Ovary (tissue), 9 donors: ENCODE results near the gene PBRM1. TPM values are rescaled to one million over a fixed set of nuclear protein-coding genes. Genes with fewer than 3 reads are reported as not detected.

Source experiments
- DNase-seq, 5 donors: peaks; one replicate each; pipeline ENCODE4 v3.0.0-alpha.2; 2019 to 2020
- H3K27ac ChIP-seq, 2 donors: fragments of 200-600 bp; one replicate each; pipeline versions ENCODE4 v1.5.1 to v1.8.0; 2019 to 2022
- H3K27me3 ChIP-seq: fragments of 200-600 bp; one replicate; pipeline ENCODE4 v1.8.0; 2022
- H3K36me3 ChIP-seq: fragments of 200-600 bp; sonication (generic); one replicate; pipeline ENCODE4 v1.5.1; 2019
- H3K4me1 ChIP-seq: one replicate; pipeline ENCODE4 v1.8.1; 2013; ENCODE audit warnings: mild to moderate bottlenecking, moderate library complexity; ENCODE audit not compliant: insufficient read depth
- H3K4me3 ChIP-seq: fragments of 200-600 bp; sonication (generic); one replicate; pipeline ENCODE4 v1.5.1; 2017
- H3K9me3 ChIP-seq, 2 donors: fragments of 200-600 bp in 1 of 2; sonication (generic) in 1 of 2; one replicate each; pipeline versions ENCODE4 v1.5.1 to v1.8.1; 2013 to 2019; ENCODE audit warnings: mild to moderate bottlenecking in 1 of 2, moderate library complexity in 1 of 2
- EP300 ChIP-seq: sonication (generic); formaldehyde crosslinking; IDR thresholded peaks from one replicate; pipeline ENCODE4 v1.6.1; 2017; ENCODE audit warnings: antibody characterized with exemption
- POLR2A ChIP-seq: fragments of 450-650 bp; IDR thresholded peaks from one replicate; pipeline ENCODE4 v1.6.1; 2017; ENCODE audit warnings: antibody characterized with exemption, mild to moderate bottlenecking, moderate library complexity
- WGBS, 3 donors: extraction: QIAGEN DNeasy Blood & Tissue Kit in 1 of 3; methylation state at CpG; one replicate each; pipeline versions ENCODE4 v1.1.5 to v1.1.7; 2013 to 2017; 5-methylcytosine and 5-hydroxymethylcytosine counted together
- intact Hi-C, 4 donors: fragments of 100-400 bp; cut with DNase I; formaldehyde crosslinking; loops; one replicate each; pipeline versions ENCODE4 v1.11.0 to v1.15.1; 2022 to 2023
- polyA plus RNA-seq, 2 donors: library from polyadenylated mRNA; stranded (reverse); fragments of 200-250 nt in 1 of 2; fragments of 350-450 nt in 1 of 2; fragmentation: Illumina TruSeq in 1 of 2; extraction: RNeasy Lipid Tissue Mini Kit (QIAGEN cat#74804) in 1 of 2; gene quantifications; one replicate each; pipeline ENCODE4 v1.2.3, GENCODE V29; 2013 to 2014
- total RNA-seq, 7 donors: library from RNA; depleted of rRNA in 2 of 7; stranded (reverse); fragments of >200 nt in 2 of 7; fragmentation: NEBNext Ultra II Directional in 3 of 7; extraction: Animal tissue kit (Norgen Biotek cat#: 25700) in 3 of 7; gene quantifications; one replicate each; pipeline versions ENCODE4 v1.1.0 to v1.2.4, GENCODE V29; 2016 to 2023
- TF ChIP-seq, protein P1 (sequence below), 3 donors: fragments of 450-650 bp in 2 of 3; fragments of 200-600 bp in 1 of 3; IDR thresholded peaks; one replicate each; pipeline versions ENCODE4 v1.5.1 to v1.8.0; 2016 to 2022; ENCODE audit warnings: antibody characterized with exemption in 3 of 3, mild to moderate bottlenecking in 1 of 3
- donor health status: DM: no; HTN: no; CAD: no; lungs with moderate emphysema.
- donor health status: DM: no; HTN: no; CAD: no.
- donor health status: Bipolar disorder and iron deficiency.
- donor health status: DM: yes; HTN: yes; CAD: no.
- donor health status: DM: no; HTN: no; CAD: no.
- donor health status: DM: yes; HTN: yes; CAD: no.

PBRM1 gene
- total and polyA plus RNA-seq, 9 donors, result 19.8 to 95.7 (median 69.7) TPM

GRCh38 chr3:52620580-52620979 is 65.1 kb downstream of the PBRM1 start:
- intact Hi-C loops, result no loop called here
- no peaks in the 10 kb centered on the region for H3K9me3 ChIP-seq

GRCh38 chr3:52615166-52615565 is 70.5 kb downstream of the PBRM1 start:
- intact Hi-C loops, result no loop called here
- Histone ChIP-seq H3K9me3 (no peaks in the 10 kb centered on the region), H3K27ac (no peak overlapping the region), H3K4me3 (no peak overlapping the region), H3K36me3 (no peaks in the 10 kb centered on the region), H3K27me3 (no peaks in the 10 kb centered on the region), H3K4me1 (no peaks in the 10 kb centered on the region)
- TF ChIP-seq POLR2A, result no peak
- TF ChIP-seq EP300, result no peak
- TF ChIP-seq, protein P1, sequence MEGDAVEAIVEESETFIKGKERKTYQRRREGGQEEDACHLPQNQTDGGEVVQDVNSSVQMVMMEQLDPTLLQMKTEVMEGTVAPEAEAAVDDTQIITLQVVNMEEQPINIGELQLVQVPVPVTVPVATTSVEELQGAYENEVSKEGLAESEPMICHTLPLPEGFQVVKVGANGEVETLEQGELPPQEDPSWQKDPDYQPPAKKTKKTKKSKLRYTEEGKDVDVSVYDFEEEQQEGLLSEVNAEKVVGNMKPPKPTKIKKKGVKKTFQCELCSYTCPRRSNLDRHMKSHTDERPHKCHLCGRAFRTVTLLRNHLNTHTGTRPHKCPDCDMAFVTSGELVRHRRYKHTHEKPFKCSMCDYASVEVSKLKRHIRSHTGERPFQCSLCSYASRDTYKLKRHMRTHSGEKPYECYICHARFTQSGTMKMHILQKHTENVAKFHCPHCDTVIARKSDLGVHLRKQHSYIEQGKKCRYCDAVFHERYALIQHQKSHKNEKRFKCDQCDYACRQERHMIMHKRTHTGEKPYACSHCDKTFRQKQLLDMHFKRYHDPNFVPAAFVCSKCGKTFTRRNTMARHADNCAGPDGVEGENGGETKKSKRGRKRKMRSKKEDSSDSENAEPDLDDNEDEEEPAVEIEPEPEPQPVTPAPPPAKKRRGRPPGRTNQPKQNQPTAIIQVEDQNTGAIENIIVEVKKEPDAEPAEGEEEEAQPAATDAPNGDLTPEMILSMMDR (IDR thresholded peaks at IDR 0.05), result no peak
- no peak for DNase-seq

More at GRCh38 chr3:52620580-52620979, 65.1 kb downstream of the PBRM1 start:
- Histone ChIP-seq H3K27ac (no peak overlapping the region), H3K36me3 (no peaks in the 10 kb centered on the region), H3K4me3 (no peak overlapping the region), H3K27me3 (no peaks in the 10 kb centered on the region), H3K4me1 (peaks cover 1% of the 10 kb centered on the region)
- WGBS, 3 donors, result 84 to 93% (median 91%) methylated on average over 2 of the region's 2 CpGs
- no peak for TF ChIP-seq EP300
- TF ChIP-seq POLR2A, result no peak
- DNase-seq, result no peak

DNA sequence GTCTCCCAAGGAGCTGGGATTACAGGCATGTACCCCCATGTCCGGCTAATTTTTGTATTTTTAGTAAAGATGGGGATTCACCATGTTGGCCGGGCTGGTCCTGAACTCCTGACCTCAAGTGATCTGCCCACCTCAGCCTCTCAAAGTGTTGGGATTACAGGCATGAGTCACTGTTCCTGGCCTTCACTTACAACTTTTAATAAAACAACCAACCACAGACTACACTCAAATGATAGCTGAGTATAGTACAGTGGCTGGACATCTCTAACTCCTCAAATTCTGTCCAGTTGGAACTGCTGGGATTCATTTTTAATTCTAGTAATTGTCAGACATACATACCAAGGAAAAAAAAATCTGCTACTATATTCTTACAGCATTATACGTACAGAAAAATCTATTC is 71.0 kb downstream of the PBRM1 start:
- Histone ChIP-seq H3K27ac (no peak overlapping the region), H3K36me3 (no peaks in the 10 kb centered on the region)

DNA sequence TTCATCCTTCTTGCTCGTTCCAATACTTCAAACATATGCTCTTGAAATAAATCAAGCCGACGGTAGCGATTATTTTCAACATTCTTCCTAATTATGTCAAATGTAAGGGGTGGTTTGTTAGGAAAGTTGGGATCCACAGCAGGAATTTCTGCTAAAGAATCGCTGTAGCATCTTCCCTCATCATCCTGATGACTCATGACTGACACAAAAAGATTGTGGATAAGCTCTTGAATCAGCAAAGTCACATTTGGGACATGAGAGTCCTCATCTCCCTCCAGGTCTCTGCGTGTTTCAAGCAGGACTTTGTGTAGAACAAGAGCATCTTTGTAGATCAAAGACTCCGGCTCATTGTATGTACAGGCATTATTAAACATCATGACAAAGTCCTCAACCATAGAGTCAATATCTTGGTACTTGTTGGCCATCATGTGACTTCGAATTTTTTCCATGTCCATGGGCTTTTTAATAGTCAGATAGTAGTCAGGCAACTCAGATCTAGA is 76.3 kb downstream of the PBRM1 start:
- WGBS, 3 donors, result 79 to 90% (median 84%) methylated on average over 8 of the region's 8 CpGs
- H3K4me3 ChIP-seq, result no peak overlapping the region
- no peaks in the 10 kb centered on the region for H3K27me3 ChIP-seq
- no peaks in the 10 kb centered on the region for H3K4me1 ChIP-seq
- intact Hi-C loops, result no loop called here
- DNase-seq, result no peak
- no peaks in the 10 kb centered on the region for H3K9me3 ChIP-seq
- H3K27ac ChIP-seq, result no peak overlapping the region
- TF ChIP-seq EP300, result no peak
- no peak for TF ChIP-seq POLR2A
- TF ChIP-seq, protein P1 (IDR thresholded peaks at IDR 0.05), result no peak
- no peaks in the 10 kb centered on the region for H3K36me3 ChIP-seq

More for the DNA sequence above, 71.0 kb downstream of the PBRM1 start:
- Histone ChIP-seq H3K4me1 (no peaks in the 10 kb centered on the region), H3K9me3 (no peaks in the 10 kb centered on the region), H3K4me3 (no peak overlapping the region), H3K27me3 (no peaks in the 10 kb centered on the region)
- no peak for DNase-seq
- TF ChIP-seq POLR2A (no peak), EP300 (no peak)
- TF ChIP-seq, protein P1 (IDR thresholded peaks at IDR 0.05), result no peak
- WGBS, 3 donors, result 88 to 94% (median 89%) methylated on average over 3 of the region's 3 CpGs
- intact Hi-C loops, result no loop called here

- Histone ChIP-seq H3K27ac (no peak overlapping the region), H3K36me3 (no peaks in the 10 kb centered on the region), H3K9me3 (no peaks in the 10 kb centered on the region), H3K4me3 (no peak overlapping the region), H3K4me1 (no peaks in the 10 kb centered on the region), H3K27me3 (no peaks in the 10 kb centered on the region)
- 89 to 96% (median 91%) methylated on average over 2 of the region's 2 CpGs for WGBS, 3 donors
- TF ChIP-seq, protein P1 (IDR thresholded peaks at IDR 0.05), result no peak
- TF ChIP-seq POLR2A (no peak), EP300 (no peak)
- DNase-seq, result no peak
- intact Hi-C loops, result no loop called here
These were observed 77.4 kb downstream of the PBRM1 start for GRCh38 chr3:52608337-52608736.
